ENCODE results near the gene NEK11. TPM values are rescaled to one million over a fixed set of nuclear protein-coding genes. Genes with fewer than 3 reads are reported as not detected.

Gene NEK11
- total RNA-seq, 4 donors from 2014 or later, result 1.6 to 8.5 (median 3.4) TPM

DNA sequence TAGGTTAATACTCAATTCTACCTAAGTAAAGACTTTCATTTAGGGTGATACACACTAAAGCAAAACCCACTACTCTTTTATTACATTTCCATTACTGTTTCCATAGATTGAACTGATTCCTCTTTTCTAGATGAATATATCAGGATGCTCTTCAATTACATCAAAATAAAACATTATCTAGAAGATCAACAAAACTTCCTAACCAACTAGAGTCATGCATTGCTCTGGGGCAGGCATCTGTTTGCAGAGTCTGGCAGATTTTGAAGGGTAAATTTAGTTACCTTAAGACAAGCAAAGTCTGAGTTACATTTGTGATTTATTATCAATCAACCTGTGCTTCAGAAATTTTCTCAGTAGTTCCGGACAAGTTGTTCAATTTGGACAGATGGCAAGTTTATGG lies 117.1 kb downstream of the NEK11 start:
- Histone ChIP-seq H3K4me3 (no peak overlapping the region), H3K9me3 (no peaks in the 10 kb centered on the region), H3K27ac (no peak overlapping the region), H3K4me1 (no peaks in the 10 kb centered on the region), H3K27me3 (no peaks in the 10 kb centered on the region), H3K36me3 (no peaks in the 10 kb centered on the region)
- no peak for DNase-seq
- intact Hi-C loops (cut with DNase I), result no loop called here
- 67 to 88% methylated on average over 1 of the region's 1 CpG for WGBS, 2 donors
- TF ChIP-seq POLR2A (IDR thresholded peaks at IDR 0.05), result no peak
- TF ChIP-seq, protein P1, sequence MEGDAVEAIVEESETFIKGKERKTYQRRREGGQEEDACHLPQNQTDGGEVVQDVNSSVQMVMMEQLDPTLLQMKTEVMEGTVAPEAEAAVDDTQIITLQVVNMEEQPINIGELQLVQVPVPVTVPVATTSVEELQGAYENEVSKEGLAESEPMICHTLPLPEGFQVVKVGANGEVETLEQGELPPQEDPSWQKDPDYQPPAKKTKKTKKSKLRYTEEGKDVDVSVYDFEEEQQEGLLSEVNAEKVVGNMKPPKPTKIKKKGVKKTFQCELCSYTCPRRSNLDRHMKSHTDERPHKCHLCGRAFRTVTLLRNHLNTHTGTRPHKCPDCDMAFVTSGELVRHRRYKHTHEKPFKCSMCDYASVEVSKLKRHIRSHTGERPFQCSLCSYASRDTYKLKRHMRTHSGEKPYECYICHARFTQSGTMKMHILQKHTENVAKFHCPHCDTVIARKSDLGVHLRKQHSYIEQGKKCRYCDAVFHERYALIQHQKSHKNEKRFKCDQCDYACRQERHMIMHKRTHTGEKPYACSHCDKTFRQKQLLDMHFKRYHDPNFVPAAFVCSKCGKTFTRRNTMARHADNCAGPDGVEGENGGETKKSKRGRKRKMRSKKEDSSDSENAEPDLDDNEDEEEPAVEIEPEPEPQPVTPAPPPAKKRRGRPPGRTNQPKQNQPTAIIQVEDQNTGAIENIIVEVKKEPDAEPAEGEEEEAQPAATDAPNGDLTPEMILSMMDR (IDR thresholded peaks at IDR 0.05), result no peak

DNA sequence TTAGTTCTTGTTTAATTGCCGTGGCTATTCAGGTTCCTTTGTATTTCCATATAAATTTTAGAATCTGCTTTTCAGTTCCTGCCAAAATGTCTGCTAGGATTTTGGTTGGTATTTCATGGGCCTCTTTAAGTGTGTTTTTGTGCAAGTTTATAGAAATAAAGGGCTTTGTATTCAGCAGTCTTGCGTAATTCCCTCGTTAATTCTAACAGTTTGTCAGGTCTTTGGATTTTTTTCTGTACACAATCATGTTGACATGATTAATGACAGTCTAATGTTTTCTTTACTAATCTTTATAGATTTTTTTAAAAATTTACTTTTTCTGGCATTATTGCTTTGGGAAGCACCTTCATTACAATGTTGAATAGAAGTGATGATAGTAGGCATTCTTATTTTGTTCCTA lies 120.9 kb downstream of the NEK11 start:
- Histone ChIP-seq H3K27ac (no peak overlapping the region), H3K36me3 (no peaks in the 10 kb centered on the region), H3K27me3 (no peaks in the 10 kb centered on the region), H3K4me3 (no peak overlapping the region), H3K4me1 (no peaks in the 10 kb centered on the region), H3K9me3 (no peaks in the 10 kb centered on the region)
- intact Hi-C loops (cut with DNase I), result no loop called here
- WGBS, 2 donors, result 30% methylated on average over 3 of the region's 3 CpGs
- no peak for TF ChIP-seq POLR2A (IDR thresholded peaks at IDR 0.05)
- DNase-seq, result no peak

GRCh38 chr3:131158434-131158833 lies 131.8 kb downstream of the NEK11 start:
- no peaks in the 10 kb centered on the region for H3K9me3 ChIP-seq
- intact Hi-C loops (cut with DNase I), result no loop called here
- WGBS, 2 donors, result 100% methylated on average over 1 of the region's 4 CpGs
- H3K4me1 ChIP-seq, result no peaks in the 10 kb centered on the region
- H3K36me3 ChIP-seq, result no peaks in the 10 kb centered on the region
- TF ChIP-seq POLR2A (IDR thresholded peaks at IDR 0.05), result no peak
- TF ChIP-seq, protein P1 (IDR thresholded peaks at IDR 0.05), result no peak
- no peak for DNase-seq
- no peak overlapping the region for H3K4me3 ChIP-seq
- H3K27me3 ChIP-seq, result no peaks in the 10 kb centered on the region
- H3K27ac ChIP-seq, result no peak overlapping the region

DNA sequence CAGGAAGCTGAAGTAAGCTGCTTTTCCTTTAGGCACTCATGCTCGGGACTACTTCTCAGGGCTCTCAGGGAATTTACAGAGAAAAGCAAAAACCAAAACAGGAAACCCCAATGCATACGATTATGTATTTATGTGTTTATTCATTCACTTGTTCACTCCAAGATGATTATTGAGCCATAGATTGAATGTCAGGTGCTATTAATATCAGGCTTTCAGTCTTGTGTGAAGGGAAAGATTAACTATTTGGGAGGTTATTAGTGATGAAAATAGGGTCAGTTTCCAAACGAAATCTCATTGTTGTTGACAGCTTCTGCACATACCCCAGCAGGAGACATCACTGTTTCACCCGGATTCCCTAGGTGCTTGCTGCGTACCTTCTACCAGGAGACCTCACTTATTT lies 135.8 kb downstream of the NEK11 start:
- no peaks in the 10 kb centered on the region for H3K4me1 ChIP-seq
- H3K27me3 ChIP-seq, result no peaks in the 10 kb centered on the region
- no peak for DNase-seq
- intact Hi-C loops (cut with DNase I), result no loop called here
- no peaks in the 10 kb centered on the region for H3K36me3 ChIP-seq
- TF ChIP-seq POLR2A (IDR thresholded peaks at IDR 0.05), result no peak
- TF ChIP-seq, protein P1 (IDR thresholded peaks at IDR 0.05), result no peak
- no peaks in the 10 kb centered on the region for H3K9me3 ChIP-seq
- no peak overlapping the region for H3K4me3 ChIP-seq
- 64 to 71% methylated on average over 5 of the region's 5 CpGs for WGBS, 2 donors
- H3K27ac ChIP-seq, result no peak overlapping the region

DNA sequence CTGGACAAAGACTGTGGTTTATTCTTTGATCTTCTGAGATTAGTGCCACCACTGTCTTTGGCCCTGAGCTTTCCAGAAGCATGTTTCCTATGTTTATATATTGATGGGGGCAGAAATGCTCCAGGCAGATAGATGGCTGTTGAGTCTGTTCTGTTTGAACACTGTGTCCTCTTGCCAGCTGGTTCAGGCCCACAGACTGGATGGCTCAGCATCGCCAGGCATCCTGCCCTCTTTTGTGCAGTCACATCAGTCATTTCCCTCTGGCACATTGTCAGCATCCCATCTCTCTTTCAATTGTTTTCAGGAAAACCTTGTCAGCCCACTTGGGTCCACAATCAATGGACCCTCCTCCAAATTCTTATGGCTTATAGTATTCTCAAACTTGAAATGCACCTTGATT lies 141.2 kb downstream of the NEK11 start:
- intact Hi-C loops (cut with DNase I), result no loop called here
- H3K27ac ChIP-seq, result no peak overlapping the region
- no peaks in the 10 kb centered on the region for H3K27me3 ChIP-seq
- TF ChIP-seq, protein P1 (IDR thresholded peaks at IDR 0.05), result no peak
- TF ChIP-seq POLR2A (IDR thresholded peaks at IDR 0.05), result no peak
- no peak for DNase-seq
- H3K4me3 ChIP-seq, result no peak overlapping the region
- H3K4me1 ChIP-seq, result no peaks in the 10 kb centered on the region
- peaks cover 0 to 3% (median 0%) of the 10 kb centered on the region in 3 donors for H3K36me3 ChIP-seq
- no peaks in the 10 kb centered on the region for H3K9me3 ChIP-seq
- WGBS, 2 donors, result 45 to 100% methylated on average over 1 of the region's 1 CpG

DNA sequence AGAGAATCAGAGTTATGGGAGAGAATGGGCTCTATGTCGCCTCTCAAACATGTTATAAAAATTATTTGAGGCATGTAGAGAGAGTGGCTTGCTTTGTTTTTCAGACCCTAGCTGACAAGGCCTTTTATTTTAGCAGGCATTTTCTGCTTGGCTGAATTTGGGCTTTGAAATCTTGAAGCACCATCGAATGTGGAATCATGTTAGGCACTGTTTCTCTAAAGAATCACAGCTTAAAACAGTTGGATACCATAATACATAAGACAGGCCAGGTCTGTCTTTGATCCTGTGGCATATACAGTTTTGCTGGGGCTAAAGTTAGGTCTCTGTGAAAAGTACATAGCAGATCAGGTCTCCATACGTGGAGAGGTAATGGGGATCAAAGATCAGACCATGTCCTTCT lies 142.7 kb downstream of the NEK11 start:
- intact Hi-C loops (cut with DNase I), result no loop called here
- DNase-seq, result no peak
- H3K27ac ChIP-seq, result no peak overlapping the region
- H3K9me3 ChIP-seq, result no peaks in the 10 kb centered on the region
- no peak for TF ChIP-seq POLR2A (IDR thresholded peaks at IDR 0.05)
- TF ChIP-seq, protein P1 (IDR thresholded peaks at IDR 0.05), result no peak
- H3K36me3 ChIP-seq, result peaks cover 0 to 3% (median 0%) of the 10 kb centered on the region in 3 donors
- no peaks in the 10 kb centered on the region for H3K27me3 ChIP-seq
- no peaks in the 10 kb centered on the region for H3K4me1 ChIP-seq
- WGBS, 2 donors, result 67 to 72% methylated on average over 3 of the region's 3 CpGs
- no peak overlapping the region for H3K4me3 ChIP-seq
